HG02970 (cell line): ENCODE results near the gene SCAF11.

ENCODE experiments used
- ATAC-seq: cut with Tn5 transposase; IDR thresholded peaks from one replicate; pipeline ENCODE4 v1.9.1; 2021; ENCODE audit warnings: mild to moderate bottlenecking, moderate library complexity, moderate number of reproducible peaks; ENCODE audit not compliant: unreplicated experiment, low FRiP score

The SCAF11 gene

DNA sequence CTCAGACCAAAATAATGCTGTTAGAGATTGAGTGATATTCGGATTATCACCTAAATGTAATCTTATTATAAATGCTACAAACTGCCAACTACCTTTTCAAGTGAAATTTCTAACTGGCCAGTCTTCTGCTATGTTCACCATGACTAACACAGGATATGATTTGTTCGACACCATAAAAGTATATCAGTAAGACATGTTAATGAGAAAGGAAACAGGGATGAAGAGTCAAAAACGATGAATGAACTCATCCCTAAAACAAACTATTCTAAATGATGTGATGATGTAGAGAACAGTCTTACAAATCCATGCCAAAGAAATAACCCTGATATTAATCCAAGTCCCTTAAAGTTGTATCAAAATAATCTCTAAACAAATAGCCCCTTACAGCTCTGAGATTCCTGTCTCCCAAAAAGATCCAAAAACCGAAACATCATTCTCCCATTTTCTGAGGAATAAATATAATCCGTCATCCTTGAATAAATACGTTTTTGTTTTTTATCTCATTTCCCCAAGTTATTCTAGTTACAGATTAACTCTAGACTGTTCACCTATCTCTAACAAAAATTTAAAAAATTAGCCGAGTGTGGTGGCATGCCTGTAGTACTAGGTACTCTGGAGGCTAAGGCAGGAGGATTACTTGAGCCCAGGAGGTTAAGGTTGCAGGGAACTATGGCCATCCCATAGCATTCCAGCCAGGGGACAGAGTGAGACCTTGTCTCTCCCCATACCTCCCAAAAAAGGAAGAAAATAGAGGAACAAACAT, 9.1 kb downstream of the SCAF11 start:
- ATAC-seq, result no peak

DNA sequence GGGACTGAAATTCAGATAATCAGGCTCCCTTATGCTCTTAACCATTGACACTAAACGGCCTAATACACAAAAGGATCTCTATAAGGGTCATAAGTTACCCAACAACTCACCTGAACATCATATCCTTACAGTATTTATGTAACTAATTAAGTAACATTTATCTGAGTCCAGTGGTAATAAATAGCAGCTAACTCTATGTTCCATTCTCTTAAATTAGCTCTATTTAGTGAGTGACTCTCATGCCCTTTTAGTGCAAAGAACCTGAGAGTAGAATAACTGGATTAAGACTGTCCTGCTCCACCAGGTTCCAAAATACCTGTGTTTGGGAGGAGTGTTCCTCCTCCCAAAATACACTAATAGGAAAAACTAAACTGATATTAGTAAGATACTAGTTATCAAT, 9.8 kb downstream of the SCAF11 start:
- ATAC-seq, result no peak

DNA sequence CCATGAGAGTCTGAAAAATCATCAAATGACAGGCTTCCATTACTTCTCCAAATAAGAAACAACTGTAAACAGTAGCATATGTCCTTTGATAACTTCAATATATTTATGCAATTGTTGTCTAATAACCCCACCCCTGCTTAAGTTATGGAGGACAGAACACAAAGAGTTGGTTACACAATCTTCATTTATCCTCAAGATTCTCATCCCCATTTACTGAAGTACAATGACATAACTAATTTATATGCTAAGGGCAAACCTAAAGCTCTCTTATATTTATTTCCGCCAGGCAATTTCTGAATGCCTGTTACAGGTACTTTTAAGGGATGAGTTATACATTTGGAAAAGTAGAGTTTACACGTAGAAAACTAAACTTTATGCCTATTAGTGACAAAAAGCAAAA, 12.3 kb downstream of the SCAF11 start:
- ATAC-seq, result no peak

DNA sequence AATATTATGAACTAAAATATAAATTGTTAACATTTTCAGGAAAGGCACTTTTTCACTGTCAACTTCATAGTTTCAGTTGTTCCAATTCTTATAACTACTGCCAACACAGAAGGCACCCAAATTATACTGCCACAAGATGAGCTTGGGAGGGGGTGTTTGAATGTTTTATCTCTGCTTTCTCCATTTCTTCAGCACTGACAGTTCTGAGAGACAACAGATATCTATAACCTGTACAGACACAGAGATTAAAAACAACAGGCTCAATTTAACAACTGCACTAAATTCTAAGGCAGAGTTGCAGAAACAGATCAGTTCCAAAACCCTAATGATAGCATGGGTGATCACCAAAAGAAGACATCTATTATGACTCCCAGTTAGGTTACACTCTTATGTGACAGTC, 12.8 kb downstream of the SCAF11 start:
- no peak for ATAC-seq

DNA sequence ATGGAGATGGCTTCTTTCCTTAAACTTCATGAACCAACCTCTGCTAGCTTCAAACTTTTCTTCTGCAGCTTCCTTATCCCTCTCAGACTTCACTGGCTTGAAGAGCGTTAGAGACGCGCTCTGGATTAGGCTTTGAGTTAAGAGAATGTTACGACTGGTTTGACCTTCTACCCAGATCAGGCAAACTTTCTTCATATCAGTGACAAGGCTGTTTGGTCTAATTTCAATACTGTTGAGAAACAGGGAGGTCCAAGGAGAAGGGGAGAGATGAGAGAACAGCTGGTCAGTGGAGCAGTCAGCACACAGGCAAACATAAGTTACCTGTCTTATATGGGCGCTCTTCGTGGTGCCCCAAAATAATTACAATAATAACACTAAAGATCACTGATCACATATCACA, 14.9 kb downstream of the SCAF11 start:
- ATAC-seq, result no peak

DNA sequence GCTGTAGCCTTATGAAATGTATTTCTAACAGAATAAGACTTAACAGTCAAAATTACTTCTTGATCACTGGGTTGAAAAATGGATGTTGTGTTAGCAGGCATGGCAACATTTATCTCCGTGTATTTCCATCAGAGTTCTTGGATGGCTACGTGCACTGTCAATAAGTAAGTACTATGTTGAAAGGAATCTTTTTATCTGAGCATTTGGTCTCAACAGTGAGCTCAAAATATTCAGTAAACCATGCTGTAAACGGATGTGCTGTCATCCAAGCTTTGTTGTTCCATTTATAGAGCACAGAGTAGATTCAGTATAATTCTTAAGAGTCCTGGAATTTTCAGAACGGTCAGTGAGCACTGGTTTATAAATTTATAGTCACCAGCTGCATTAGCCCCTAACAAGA, 15.5 kb downstream of the SCAF11 start:
- ATAC-seq, result no peak

DNA sequence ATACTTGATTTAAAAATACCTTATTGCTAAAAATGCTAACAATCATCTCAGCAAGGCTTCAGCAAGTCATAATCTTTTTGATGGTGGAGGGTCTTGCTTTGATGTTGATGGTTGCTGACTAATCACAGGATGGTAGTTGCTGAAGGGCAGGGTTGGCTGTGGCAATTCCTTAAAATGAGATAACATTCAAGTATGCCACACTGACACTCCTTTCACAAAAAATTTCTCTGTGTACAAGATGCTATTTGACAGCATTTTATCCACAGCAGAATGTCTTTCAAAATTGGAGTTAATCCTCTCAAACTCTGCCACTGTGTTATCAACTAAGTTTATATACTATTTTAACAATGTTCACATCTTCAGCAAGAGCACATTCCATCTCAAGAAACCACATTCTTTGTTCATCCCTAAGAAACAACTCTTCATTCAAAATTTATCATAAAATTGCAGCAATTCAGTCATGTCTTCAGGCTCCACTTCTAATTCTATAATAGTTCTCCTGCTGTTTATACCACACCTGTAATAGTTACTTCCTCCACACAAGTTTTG, 16.1 kb downstream of the SCAF11 start:
- ATAC-seq, result no peak

DNA sequence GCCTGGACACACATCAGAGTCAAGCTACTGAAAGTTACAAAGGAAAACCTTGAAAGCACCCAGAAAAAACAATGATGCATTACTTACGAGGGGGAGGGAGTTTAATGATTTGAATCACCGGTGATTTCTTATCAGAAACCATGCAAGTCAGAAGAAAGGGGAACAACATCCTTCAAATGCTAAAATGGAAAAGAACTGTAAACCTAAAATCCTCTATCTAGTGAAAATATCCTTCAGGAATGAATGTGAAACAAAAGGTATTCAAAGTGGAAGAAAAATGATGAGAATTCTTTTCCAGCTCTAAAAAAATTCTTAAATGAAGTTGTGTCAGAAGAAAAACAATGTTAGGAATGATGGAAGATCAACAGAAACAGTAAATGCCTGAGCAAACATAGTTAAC, 16.8 kb downstream of the SCAF11 start:
- ATAC-seq, result no peak

DNA sequence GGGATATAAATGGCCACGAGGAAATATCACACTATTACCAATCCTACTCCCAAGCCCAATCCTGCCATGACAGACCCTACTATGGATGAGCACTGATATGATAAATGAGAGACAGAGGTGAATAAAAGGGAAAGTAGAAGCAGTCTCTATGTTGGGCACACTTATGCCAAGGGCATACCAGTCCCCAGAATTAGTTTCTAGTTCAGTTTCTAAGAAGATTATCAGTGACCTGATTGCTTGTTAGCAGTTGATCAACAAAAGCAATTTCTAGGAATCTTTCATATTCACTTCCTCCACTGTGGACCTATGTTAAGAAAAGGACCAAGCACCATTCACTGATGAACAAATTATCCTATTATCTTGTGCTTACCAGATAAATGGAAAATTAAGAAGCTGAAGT, 20.0 kb downstream of the SCAF11 start:
- no peak for ATAC-seq

DNA sequence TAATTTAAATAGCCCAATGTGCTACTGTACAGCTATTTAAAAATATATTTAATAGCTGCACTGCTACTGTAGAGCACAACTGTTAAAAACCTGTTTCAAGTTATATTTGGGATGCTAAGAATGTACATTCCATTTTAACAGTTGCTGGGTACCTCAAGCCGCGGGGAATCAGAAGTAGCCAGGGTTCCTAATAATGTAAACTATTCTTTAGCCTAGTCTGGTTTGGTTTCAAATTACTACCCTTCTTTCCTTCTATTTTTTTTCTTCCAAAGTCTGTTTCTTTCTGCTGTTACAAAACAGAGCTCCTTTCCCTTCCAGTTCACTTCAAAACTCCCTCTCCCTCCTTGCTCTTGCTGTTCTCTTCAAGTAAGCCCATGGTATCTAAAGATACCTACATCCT, 21.3 kb downstream of the SCAF11 start:
- ATAC-seq, result no peak

DNA sequence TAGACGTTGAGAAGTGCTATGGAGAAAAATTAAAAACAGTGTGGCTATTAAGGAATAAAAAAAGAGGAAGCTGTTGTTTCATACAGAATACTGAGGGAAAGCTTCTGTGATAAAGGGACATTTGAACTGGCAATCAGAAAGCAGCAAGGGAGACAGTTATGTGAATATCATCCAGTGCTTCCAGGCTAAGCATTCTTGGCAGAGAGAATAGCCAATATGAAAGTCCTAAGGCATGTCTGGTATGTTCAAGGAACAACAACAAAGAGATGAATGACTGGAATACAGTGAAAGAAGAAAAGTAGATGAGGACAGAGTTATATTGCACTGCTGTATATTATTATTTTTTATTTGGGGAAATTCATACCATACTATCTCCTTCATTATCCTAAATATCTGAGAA, 23.9 kb downstream of the SCAF11 start:
- ATAC-seq, result no peak

DNA sequence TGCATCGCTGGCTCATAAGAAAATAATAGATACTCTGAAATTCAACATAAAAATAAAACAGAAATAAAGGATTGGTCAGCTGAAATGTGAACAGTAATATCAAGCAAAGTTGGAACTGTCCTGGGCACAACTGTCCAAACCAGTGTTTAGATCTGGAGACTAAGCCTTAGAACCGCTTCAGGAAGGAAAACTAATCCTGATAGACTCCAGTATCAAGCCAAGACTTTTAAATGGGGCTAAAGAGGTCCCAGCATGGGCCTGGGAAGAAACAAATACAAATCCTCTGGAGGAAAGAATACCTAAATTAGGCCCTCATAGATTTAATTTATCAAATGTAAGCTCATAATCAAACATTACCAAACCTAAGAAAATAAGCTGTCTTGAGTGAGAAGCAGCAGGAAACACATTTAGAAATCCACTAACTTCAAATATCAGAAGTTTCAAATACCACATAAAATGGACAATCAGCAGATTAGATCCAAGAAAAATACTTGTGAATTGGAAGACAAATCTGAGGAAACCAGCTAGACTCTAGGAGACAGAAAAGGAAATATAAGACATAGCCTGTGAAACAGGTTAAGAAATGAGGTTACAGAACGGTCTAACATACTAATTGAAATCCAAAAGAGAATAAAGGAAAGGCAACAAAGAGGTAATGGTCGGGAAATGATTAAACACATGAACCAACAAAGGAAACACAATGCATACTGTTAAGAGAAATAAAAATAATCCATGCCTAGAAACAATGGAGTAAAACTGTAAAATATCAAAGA, 27.6 kb downstream of the SCAF11 start:
- no peak for ATAC-seq

DNA sequence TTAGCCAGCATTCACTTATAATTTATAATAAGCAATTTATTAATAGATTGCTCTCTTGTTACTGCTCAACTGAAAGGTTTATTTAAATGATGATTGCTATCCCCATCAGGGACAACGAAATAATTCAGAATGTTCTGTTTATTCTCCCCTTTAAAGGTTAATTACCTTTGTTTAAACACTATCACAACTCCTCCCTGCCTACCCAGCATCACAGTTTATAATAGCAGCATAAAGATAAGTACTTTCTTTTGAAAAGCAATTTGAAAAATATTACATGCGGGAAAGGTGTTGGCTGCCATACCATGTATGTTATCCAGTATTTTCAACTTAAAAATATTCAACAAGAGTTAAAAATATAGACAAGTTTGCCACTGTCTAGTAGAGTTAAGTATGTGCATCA, 30.6 kb downstream of the SCAF11 start:
- no peak for ATAC-seq

DNA sequence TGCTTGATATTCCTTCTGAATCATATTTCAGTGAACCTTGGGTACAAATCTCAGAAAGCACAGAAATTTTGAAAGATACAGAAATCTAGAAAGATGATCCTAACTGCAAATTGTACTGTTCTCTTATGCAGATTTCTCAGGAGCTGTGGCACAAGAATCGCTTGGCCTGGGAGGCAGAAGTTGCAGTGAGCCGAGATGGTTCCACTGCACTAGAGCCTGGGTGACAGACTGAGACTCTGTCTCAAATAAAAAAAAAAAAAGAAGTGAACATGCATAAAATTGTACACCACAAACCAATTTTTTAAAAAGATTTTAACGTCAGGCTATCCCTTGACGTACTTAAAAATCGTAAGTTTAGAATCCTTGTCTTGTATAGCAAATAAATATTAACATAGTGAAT, 31.3 kb downstream of the SCAF11 start:
- no peak for ATAC-seq

DNA sequence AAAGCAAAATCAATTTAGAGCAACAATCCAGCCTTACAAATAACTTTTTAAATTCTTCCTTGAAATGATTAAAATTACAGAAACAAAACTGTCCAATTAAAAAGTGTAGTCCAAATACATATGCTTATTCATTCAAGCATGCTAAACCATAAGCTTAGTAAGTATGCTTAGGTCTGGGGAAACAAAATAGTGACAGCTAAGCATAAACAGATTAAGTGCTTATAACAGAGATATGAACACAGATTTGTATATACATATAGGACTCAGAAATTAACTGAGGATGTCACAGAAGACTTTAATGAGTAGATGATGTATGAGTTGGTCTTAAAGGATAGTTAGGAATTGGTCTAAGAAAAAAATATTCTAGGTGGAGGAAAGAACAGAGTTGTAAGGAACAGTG, 41.8 kb downstream of the SCAF11 start:
- ATAC-seq, result no peak

DNA sequence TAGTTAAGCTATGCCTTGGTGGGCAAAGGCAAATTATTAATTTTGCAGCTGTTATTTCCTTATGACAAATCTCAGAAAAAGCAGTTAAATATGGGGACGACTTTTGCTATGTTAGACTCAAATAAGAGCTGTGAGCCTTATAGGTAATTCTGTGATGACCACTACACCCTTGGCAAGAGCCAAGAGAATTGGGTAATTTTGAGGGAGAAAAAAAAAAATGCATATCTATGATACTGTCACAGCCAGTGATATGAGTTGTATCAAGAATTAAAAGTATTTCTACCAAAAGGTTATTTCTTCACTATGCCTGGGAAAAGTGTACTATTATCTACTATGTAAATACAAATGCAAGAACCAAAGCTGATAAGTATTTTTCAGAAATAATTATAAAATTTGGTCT, 43.9 kb downstream of the SCAF11 start:
- no peak for ATAC-seq

DNA sequence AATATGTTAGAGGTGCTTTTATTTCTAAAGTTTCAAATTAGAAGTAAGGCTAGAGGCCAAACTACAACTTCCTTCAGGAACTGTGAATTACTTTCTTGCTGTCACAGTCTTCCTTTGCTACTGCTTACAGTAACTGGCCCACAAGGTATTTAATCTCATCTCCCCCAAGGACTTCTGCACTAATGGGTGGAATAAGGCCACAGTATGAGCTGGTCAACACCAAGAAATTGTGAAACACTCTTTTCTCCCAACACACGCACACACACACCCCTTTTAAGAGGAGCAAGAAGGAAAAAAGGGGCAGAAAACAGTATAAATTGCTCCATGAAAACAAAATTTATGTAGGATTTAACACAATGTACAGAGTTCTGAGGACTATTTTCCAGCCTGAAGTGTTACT, 45.6 kb downstream of the SCAF11 start:
- no peak for ATAC-seq

DNA sequence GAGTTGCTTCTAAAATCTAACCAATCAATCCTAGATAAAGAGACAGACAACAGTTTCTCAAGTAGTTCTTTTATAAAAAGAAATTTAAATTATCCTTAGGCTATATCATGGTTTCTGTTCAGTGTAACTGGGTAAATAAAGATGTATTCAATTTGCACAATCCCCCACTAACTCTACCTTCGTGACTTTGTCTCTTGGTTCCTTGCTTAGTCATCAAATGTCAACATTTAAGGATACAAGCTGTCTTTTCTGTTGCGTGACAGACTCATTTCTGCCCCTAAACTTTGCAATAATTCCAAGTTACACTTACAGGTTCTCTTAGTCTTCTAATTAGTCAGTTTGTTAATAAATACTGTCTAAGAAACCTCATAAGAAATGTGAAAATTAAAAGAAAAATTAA, 50.6 kb downstream of the SCAF11 start:
- ATAC-seq, result no peak

DNA sequence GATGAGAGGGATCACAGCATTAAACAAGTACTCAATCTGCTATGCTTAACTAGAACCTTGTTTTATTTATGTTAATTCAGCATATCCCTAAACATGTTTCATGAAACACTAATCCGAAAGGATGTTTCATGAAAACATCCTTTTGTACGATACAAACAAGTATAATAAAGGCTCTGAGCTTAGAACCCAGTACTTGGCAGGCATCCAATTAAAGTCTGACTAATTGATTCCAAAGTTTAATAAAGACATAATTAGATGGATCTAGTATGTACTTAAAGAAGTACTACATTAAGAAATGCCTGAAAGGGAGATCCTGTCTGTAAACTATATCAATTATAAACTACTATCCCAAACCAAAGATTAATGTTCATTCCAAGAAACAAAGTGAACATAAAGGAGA, 51.8 kb downstream of the SCAF11 start:
- no peak for ATAC-seq

DNA sequence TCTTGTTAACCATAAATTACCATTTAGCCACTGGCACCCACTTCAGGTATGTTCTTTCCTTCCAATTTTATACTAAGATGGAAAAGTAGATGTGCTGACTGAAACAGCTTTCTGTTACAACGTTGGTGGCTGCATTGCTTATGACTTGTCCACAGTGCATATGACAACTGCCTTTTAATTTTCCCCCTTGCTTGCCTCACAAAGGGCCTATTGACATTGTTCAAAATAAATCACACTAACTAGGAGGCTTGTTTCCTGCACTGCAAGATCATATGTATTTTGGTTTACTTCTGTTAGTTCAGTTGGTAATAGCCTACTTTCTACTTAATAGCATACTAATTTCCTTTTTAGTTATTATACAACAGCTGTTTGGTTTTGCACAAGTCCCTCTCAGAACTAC, 55.4 kb downstream of the SCAF11 start:
- no peak for ATAC-seq

DNA sequence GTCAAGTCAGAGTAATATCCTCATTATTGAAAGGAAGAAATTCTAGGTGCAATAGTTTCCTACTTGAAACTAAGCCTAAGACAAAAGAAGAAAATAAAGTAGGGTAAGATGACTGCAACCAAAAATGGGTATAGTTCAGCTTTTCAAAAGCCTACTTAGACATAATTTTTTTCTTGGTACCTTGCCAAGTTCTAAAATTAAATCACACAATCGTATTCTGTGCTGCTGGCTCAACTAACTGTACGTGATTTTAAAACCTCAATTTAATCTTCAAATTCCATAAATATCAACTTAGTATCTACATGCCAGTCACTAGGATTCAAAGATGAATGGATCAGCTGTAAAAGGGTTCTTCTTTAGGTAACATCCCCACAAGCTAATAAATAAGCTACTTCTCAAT, 56.9 kb downstream of the SCAF11 start:
- ATAC-seq, result no peak

DNA sequence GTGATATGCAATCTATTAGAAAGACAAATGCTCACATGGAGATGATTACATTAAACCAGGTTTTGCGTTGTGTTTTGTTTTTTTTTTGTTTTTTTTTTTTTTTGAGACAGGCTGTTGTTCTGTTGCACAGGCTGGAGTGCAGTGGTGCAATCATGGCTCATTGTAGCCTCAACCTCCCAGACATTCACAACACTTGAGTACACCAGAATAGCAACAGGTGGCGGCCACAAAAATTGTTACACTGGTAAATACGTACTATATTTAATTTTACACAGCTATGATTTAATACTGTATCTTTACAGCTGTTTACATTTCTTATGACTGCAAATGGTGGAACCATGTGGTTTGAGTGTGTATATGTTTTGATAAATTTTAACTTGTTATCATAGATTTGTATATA, 60.0 kb downstream of the SCAF11 start:
- no peak for ATAC-seq
